Progenitor cell of endocrine pancreas (in vitro differentiated cells): ENCODE results near the gene ABCA3. TPM values are rescaled to one million over a fixed set of nuclear protein-coding genes. Genes with fewer than 3 reads are reported as not detected.
A peak's percentile ranks its signal among the peaks of the same experiment; 100 is the strongest.
"Not testable (repeated sequence)": the region's sequence is repeated elsewhere in the genome, so short reads cannot be mapped to it uniquely, and the experiment has no call there.

Experiments used
- DNase-seq: peaks from one replicate; pipeline ENCODE4 v3.0.0; 2021; ENCODE audit warnings: low spot score; ENCODE audit not compliant: unreplicated experiment
- H3K27ac Mint-ChIP-seq: 2 replicates; pipeline ENCODE4 v1.8.0; 2021; ENCODE audit warnings: mild to moderate bottlenecking, moderate library complexity, mixed read lengths
- H3K27me3 Mint-ChIP-seq: 2 replicates; pipeline ENCODE4 v1.8.0; 2021; ENCODE audit warnings: mixed read lengths
- H3K36me3 Mint-ChIP-seq: 2 replicates; pipeline ENCODE4 v1.8.0; 2022; ENCODE audit warnings: mixed read lengths; ENCODE audit not compliant: insufficient read depth
- H3K4me1 Mint-ChIP-seq: 2 replicates; pipeline ENCODE4 v1.8.0; 2021; ENCODE audit warnings: low read depth, mixed read lengths
- H3K4me3 Mint-ChIP-seq: 2 replicates; pipeline ENCODE4 v1.8.0; 2021; ENCODE audit warnings: low read depth, mild to moderate bottlenecking, moderate library complexity, mixed read lengths
- H3K9me3 Mint-ChIP-seq: 2 replicates; pipeline ENCODE4 v1.8.0; 2021; ENCODE audit warnings: low read depth, mixed read lengths
- total RNA-seq: library from RNA; stranded (reverse); gene quantifications from 2 replicates; pipeline ENCODE4 v1.2.1, GENCODE V29; 2021
- TF ChIP-seq, protein P1 (sequence below): fragments of 200-600 bp; sonication (generic); IDR thresholded peaks from one replicate; pipeline ENCODE4 v1.5.0; 2021; ENCODE audit warnings: antibody characterized with exemption, mild to moderate bottlenecking; ENCODE audit not compliant: unreplicated experiment

Gene ABCA3
- total RNA-seq, 1 donor from 2014 or later, result 6.9 TPM

DNA sequence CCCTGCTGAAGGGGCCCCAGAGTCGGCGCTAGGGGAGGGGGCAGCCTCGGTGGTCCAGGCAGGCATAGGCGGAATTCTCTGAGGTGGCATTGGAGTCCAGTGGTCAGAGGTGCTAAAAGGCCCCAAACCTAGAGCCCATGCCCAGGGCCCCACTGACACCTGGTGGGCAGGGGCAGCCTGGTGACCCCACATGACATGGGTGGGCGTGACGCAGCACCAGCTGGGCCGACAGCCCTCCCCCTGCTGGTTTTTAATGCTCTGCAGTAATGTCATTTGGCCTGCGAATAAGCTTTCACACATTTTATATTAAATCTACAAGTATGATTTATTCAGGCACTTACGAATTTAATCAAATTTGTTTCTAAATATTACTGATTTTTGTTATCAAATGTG lies 70.5 kb downstream of the ABCA3 start:
- H3K27me3 Mint-ChIP-seq, result no peaks in the 10 kb centered on the region
- no peaks in the 10 kb centered on the region for H3K36me3 Mint-ChIP-seq

DNA sequence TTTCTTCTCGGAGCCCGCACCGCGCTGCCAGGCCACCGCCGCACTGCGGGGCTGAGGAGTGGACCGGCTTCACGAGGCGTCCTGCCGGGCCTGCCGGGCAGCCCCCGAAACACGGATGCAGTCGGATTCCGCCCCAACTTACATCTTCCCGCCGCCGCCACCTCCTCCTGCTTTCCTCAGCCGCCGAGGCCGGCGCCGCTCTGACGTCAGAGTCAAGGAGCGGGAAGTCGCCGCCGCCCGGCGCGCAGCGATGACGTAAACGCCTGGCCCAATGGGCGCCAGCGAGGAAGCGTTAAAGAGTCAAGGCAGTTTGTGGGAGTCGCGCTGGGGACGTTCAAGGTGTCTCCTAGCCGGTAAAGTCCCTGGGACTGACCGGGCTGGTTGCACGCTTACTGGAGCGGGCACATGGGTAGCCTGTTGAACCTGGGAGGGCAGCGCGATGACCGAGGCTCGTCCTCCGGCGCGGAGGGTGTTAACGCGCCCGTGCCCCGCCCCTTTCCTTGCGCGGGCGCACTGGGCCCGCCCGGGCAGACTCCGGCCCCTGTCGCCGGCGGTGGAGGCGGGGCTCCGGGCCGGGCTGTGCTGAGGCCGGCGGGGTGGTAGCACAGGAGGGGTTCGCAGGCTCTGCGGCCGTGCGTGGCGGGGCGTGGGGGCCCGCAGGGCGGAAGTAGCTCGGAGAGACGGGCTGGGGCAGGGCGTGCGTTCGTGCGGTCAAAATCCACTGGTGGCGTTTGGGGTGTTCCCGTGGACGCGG lies 72.4 kb downstream of the ABCA3 start, which contains the start of gene RNPS1:
TSS of gene RNPS1 (minus strand) at position 214 of the 754 bp plus-strand sequence. CDS start 3,483 bp downstream, outside the sequence.
- Mint-ChIP-seq H3K27me3 (no peaks in the 10 kb centered on the region), H3K9me3 (no peaks in the 10 kb centered on the region), H3K27ac (peak within 1 kb of the TSS; percentile 99), H3K4me3 (peak within 1 kb of the TSS; percentile 92), H3K4me1 (peaks cover 23% of the 10 kb centered on the region), H3K36me3 (peaks cover 1% of the 10 kb centered on the region)
- TF ChIP-seq, protein P1, sequence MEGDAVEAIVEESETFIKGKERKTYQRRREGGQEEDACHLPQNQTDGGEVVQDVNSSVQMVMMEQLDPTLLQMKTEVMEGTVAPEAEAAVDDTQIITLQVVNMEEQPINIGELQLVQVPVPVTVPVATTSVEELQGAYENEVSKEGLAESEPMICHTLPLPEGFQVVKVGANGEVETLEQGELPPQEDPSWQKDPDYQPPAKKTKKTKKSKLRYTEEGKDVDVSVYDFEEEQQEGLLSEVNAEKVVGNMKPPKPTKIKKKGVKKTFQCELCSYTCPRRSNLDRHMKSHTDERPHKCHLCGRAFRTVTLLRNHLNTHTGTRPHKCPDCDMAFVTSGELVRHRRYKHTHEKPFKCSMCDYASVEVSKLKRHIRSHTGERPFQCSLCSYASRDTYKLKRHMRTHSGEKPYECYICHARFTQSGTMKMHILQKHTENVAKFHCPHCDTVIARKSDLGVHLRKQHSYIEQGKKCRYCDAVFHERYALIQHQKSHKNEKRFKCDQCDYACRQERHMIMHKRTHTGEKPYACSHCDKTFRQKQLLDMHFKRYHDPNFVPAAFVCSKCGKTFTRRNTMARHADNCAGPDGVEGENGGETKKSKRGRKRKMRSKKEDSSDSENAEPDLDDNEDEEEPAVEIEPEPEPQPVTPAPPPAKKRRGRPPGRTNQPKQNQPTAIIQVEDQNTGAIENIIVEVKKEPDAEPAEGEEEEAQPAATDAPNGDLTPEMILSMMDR, result no peak
- peak; percentile 91 for DNase-seq

More for the DNA sequence above, 70.5 kb downstream of the ABCA3 start:
- Mint-ChIP-seq H3K4me3 (peak overlapping the region; percentile 92), H3K9me3 (no peaks in the 10 kb centered on the region), H3K4me1 (peaks cover 16% of the 10 kb centered on the region), H3K27ac (no peak overlapping the region)
- DNase-seq, result no peak
- TF ChIP-seq, protein P1, result no peak

DNA sequence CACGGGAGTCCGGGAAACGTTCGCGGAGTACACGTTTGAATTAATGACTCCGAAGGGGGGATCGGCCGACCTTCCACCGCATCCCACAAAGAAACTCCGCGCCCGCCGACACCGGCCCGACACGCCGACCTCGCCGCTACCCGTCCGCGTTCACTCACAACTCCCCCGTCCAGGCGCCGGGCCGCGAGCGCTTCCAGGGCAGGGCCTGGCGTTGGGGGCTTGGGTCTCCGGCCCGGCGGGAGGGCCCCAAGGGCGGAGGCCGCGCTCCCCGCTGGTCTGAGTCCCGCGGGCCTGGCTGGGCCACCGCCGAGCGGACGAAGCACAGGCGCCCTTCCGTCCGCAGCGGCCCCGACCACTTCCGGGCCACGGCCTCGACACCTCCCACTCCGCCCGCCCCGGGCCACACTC lies 73.0 kb downstream of the ABCA3 start:
- H3K27ac Mint-ChIP-seq, result peak overlapping the region; percentile 99
- H3K4me3 Mint-ChIP-seq, result peak overlapping the region; percentile 92
- peaks cover 23% of the 10 kb centered on the region for H3K4me1 Mint-ChIP-seq
- not testable (repeated sequence) for H3K36me3 Mint-ChIP-seq, DNase-seq, H3K9me3 Mint-ChIP-seq, H3K27me3 Mint-ChIP-seq

GRCh38 chr16:2266887-2267286 lies 73.6 kb downstream of the ABCA3 start:
- Mint-ChIP-seq H3K27ac (peak overlapping the region; percentile 95), H3K36me3 (peaks cover 12% of the 10 kb centered on the region)

GRCh38 chr16:2263026-2263425 lies 77.5 kb downstream of the ABCA3 start:
- not testable (repeated sequence) for H3K27me3 Mint-ChIP-seq, DNase-seq, H3K9me3 Mint-ChIP-seq, H3K4me3 Mint-ChIP-seq, H3K27ac Mint-ChIP-seq
- Mint-ChIP-seq H3K36me3 (peaks cover 19% of the 10 kb centered on the region), H3K4me1 (peaks cover 19% of the 10 kb centered on the region)

More at GRCh38 chr16:2266887-2267286, 73.6 kb downstream of the ABCA3 start:
- H3K27me3 Mint-ChIP-seq, DNase-seq, H3K9me3 Mint-ChIP-seq: not testable (repeated sequence)
- peak overlapping the region; percentile 92 for H3K4me3 Mint-ChIP-seq
- peaks cover 23% of the 10 kb centered on the region for H3K4me1 Mint-ChIP-seq

GRCh38 chr16:2260250-2260649 lies 80.3 kb downstream of the ABCA3 start:
- H3K9me3 Mint-ChIP-seq, result no peaks in the 10 kb centered on the region
- peaks cover 31% of the 10 kb centered on the region for H3K36me3 Mint-ChIP-seq
- TF ChIP-seq, protein P1, result no peak
- no peak overlapping the region for H3K4me3 Mint-ChIP-seq
- H3K27me3 Mint-ChIP-seq, result no peaks in the 10 kb centered on the region
- H3K27ac Mint-ChIP-seq, result no peak overlapping the region
- DNase-seq, result no peak
- peaks cover 7% of the 10 kb centered on the region for H3K4me1 Mint-ChIP-seq

- H3K9me3 Mint-ChIP-seq, H3K4me1 Mint-ChIP-seq, H3K4me3 Mint-ChIP-seq, H3K27ac Mint-ChIP-seq, DNase-seq, H3K27me3 Mint-ChIP-seq: not testable (repeated sequence)
- peaks cover 31% of the 10 kb centered on the region for H3K36me3 Mint-ChIP-seq
Measured at GRCh38 chr16:2258530-2258929, 82.0 kb downstream of the ABCA3 start.
